ENCODE data around the gene PSMD1.

PSMD1 gene

GRCh38 chr2:231213931-231214642 is 157.4 kb downstream of the PSMD1 start:
- DNase-seq: no peak

GRCh38 chr2:231218366-231218765 is 161.7 kb downstream of the PSMD1 start:
- DNase-seq: no peak

GRCh38 chr2:231219289-231219688 is 162.6 kb downstream of the PSMD1 start:
- DNase-seq: no peak

GRCh38 chr2:231221761-231222160 is 165.1 kb downstream of the PSMD1 start:
- DNase-seq: no peak
